Right cardiac atrium (tissue), 5 donors: ENCODE measurements around the gene NACC2. TPM values are rescaled to one million over a fixed set of nuclear protein-coding genes. Genes with fewer than 3 reads are reported as not detected.

ENCODE experiments used
- polyA plus RNA-seq: library from polyadenylated mRNA; stranded (reverse); fragments of 200-250 nt; gene quantifications from one replicate; pipeline ENCODE4 v1.2.3, GENCODE V29; 2013
- total RNA-seq, 4 donors: library from RNA; stranded (reverse); fragmentation: NEBNext Ultra II Directional; extraction: Animal tissue kit (Norgen Biotek cat#: 25700); gene quantifications; one replicate each; pipeline ENCODE4 v1.2.1, GENCODE V29; 2021
- donor health status: healthy with polysubstance abuse.
- donor health status: DM: no; HTN: yes; CAD: no.
- donor health status: DM: no; HTN: no; CAD: no.
- donor health status: DM: no; HTN: yes; CAD: no; lungs with severe emphysema.
- donor health status: DM: yes; HTN: yes; CAD: no.

The NACC2 gene
- total and polyA plus RNA-seq, 5 donors: 19.4 to 45.3 (median 34.1) TPM

Other genes starting within 250 kb of the NACC2 start
- gene CAMSAP1, start 187.7 kb downstream of the NACC2 start, total RNA-seq: 10 to 100 TPM; 13.9 to 22.8 (median 18.3) TPM
- gene CAMSAP1, start 187.7 kb downstream of the NACC2 start, polyA plus RNA-seq: 10.0 TPM
- 10 to 100 TPM; 64.0 to 88.7 (median 76.2) TPM for gene UBAC1, start 133.9 kb downstream of the NACC2 start, total RNA-seq
- gene UBAC1, start 133.9 kb downstream of the NACC2 start, polyA plus RNA-seq: 83.3 TPM
- gene TMEM250, start 23.6 kb upstream of the NACC2 start, total RNA-seq: 10 to 100 TPM; 18.5 to 25.5 (median 20.9) TPM
- gene TMEM250, start 23.6 kb upstream of the NACC2 start, polyA plus RNA-seq: 16.5 TPM
- not detected for gene LHX3, start 109.8 kb upstream of the NACC2 start, total RNA-seq
- gene LHX3, start 109.8 kb upstream of the NACC2 start, polyA plus RNA-seq: not detected
- 1 to 10 TPM; 5.3 to 9.0 (median 7.5) TPM for gene QSOX2, start 150.5 kb upstream of the NACC2 start, total RNA-seq
- 4.5 TPM for gene QSOX2, start 150.5 kb upstream of the NACC2 start, polyA plus RNA-seq
- not detected for gene CCDC187, start 208.8 kb upstream of the NACC2 start, total RNA-seq
- gene CCDC187, start 208.8 kb upstream of the NACC2 start, polyA plus RNA-seq: not detected
- 10 to 100 TPM; 46.3 to 90.6 (median 71.6) TPM for gene GPSM1, start 232.2 kb upstream of the NACC2 start, total RNA-seq
- 73.3 TPM for gene GPSM1, start 232.2 kb upstream of the NACC2 start, polyA plus RNA-seq